Endodermal cell (in vitro differentiated cells): ENCODE data around the gene NADSYN1. TPM values are rescaled to one million over a fixed set of nuclear protein-coding genes. Genes with fewer than 3 reads are reported as not detected.

Source experiments
- DNase-seq: peaks from one replicate; pipeline ENCODE4 v3.0.0-alpha.2; 2017
- H3K27ac ChIP-seq: 2 replicates; pipeline ENCODE4 v1.5.1; 2013; ENCODE audit warnings: mild to moderate bottlenecking, low read depth, low read length, moderate library complexity
- H3K27me3 ChIP-seq: 2 replicates; pipeline ENCODE4 v1.6.1; 2013; ENCODE audit warnings: mild to moderate bottlenecking, low read length, moderate library complexity; ENCODE audit not compliant: insufficient read depth, control insufficient read depth, poor library complexity, severe bottlenecking
- H3K36me3 ChIP-seq: 2 replicates; pipeline ENCODE4 v1.7.0; 2013; ENCODE audit warnings: mild to moderate bottlenecking, low read length, moderate library complexity; ENCODE audit not compliant: control insufficient read depth, insufficient read depth
- H3K4me1 ChIP-seq: one replicate; pipeline ENCODE4 v1.7.0; 2013; ENCODE audit warnings: low read length; ENCODE audit not compliant: control insufficient read depth, insufficient read depth
- H3K4me3 ChIP-seq: 2 replicates; pipeline ENCODE4 v1.5.1; 2013; ENCODE audit warnings: mild to moderate bottlenecking, low read length, moderate library complexity
- H3K9ac ChIP-seq: 2 replicates; pipeline ENCODE4 v1.6.1; 2013; ENCODE audit warnings: mild to moderate bottlenecking, low read length, moderate library complexity; ENCODE audit not compliant: poor library complexity, severe bottlenecking; ENCODE audit errors: extremely low read depth
- H3K9me3 ChIP-seq: 2 replicates; pipeline ENCODE4 v1.6.1; 2013; ENCODE audit warnings: mild to moderate bottlenecking, low read length, moderate library complexity; ENCODE audit not compliant: control insufficient read depth
- H3K27ac Mint-ChIP-seq: 2 replicates; pipeline ENCODE4 v1.8.0; 2020; ENCODE audit warnings: mixed read lengths
- H3K27me3 Mint-ChIP-seq: 2 replicates; pipeline ENCODE4 v1.8.0; 2021; ENCODE audit warnings: mild to moderate bottlenecking, mixed read lengths; ENCODE audit not compliant: insufficient read depth
- H3K36me3 Mint-ChIP-seq: 2 replicates; pipeline ENCODE4 v1.8.0; 2020; ENCODE audit warnings: low read depth, mixed read lengths
- H3K4me1 Mint-ChIP-seq: 2 replicates; pipeline ENCODE4 v1.8.0; 2020; ENCODE audit warnings: mixed read lengths
- H3K4me3 Mint-ChIP-seq: 2 replicates; pipeline ENCODE4 v1.8.0; 2020; ENCODE audit warnings: mild to moderate bottlenecking, moderate library complexity, mixed read lengths
- H3K9me3 Mint-ChIP-seq: 2 replicates; pipeline ENCODE4 v1.8.0; 2020; ENCODE audit warnings: mild to moderate bottlenecking, mixed read lengths
- CTCF ChIP-seq: fragments of 200-600 bp; sonication (generic); conservative IDR thresholded peaks from 2 replicates; pipeline ENCODE4 v1.5.0; 2021; ENCODE audit warnings: antibody characterized with exemption, mild to moderate bottlenecking
- WGBS, 2 experiments: methylation state at CpG; one replicate each; pipeline versions ENCODE4 v1.1.5 to v1.1.7; 2013; ENCODE audit warnings: missing lambda C conversion rate in 2 of 2, mixed read lengths in 1 of 2; ENCODE audit not compliant: insufficient coverage in 1 of 2, insufficient read length in 1 of 2; 5-methylcytosine and 5-hydroxymethylcytosine counted together
- total RNA-seq, 2 donors: library from RNA; stranded (reverse); fragmentation: NEBNext Ultra II Directional in 1 of 2; extraction: Animal tissue kit (Norgen Biotek cat#: 25700) in 1 of 2; gene quantifications; 2 replicates in 1 of 2; 3 replicates in 1 of 2; pipeline ENCODE4 v1.2.1, GENCODE V29; 2021

NADSYN1 gene
- total RNA-seq, 2 donors from 2014 or later: 51.9 to 61.6 TPM

GRCh38 chr11:71442880-71443279 is 10.1 kb upstream of the NADSYN1 start:
- H3K36me3 Mint-ChIP-seq: peaks cover 77% of the 10 kb centered on the region

GRCh38 chr11:71443736-71444445 is 9.1 kb upstream of the NADSYN1 start:
- H3K27me3 Mint-ChIP-seq: no peaks in the 10 kb centered on the region
- DNase-seq: no peak
- H3K9me3 Mint-ChIP-seq: peaks cover 6% of the 10 kb centered on the region
- no peak overlapping the region for H3K27ac Mint-ChIP-seq
- Histone ChIP-seq H3K9ac (no peak overlapping the region), H3K36me3 (peaks cover 71% of the 10 kb centered on the region), H3K4me3 (no peak overlapping the region), H3K4me1 (peaks cover 2% of the 10 kb centered on the region), H3K9me3 (peaks cover 17% of the 10 kb centered on the region), H3K27me3 (no peaks in the 10 kb centered on the region), H3K27ac (no peak overlapping the region)
- H3K4me3 Mint-ChIP-seq: no peak overlapping the region
- WGBS, 2 experiments: 90% methylated on average over 17 to 20 of the region's 20 CpGs
- peaks cover 68% of the 10 kb centered on the region for H3K36me3 Mint-ChIP-seq
- TF ChIP-seq CTCF: no peak
- peaks cover 10% of the 10 kb centered on the region for H3K4me1 Mint-ChIP-seq

More at GRCh38 chr11:71442880-71443279, 10.1 kb upstream of the NADSYN1 start:
- WGBS, 2 experiments: 96% methylated on average over 5 of the region's 5 CpGs
- peaks cover 78% of the 10 kb centered on the region for H3K36me3 ChIP-seq
- Mint-ChIP-seq H3K9me3 (peaks cover 6% of the 10 kb centered on the region), H3K27me3 (no peaks in the 10 kb centered on the region), H3K4me3 (no peak overlapping the region), H3K4me1 (peaks cover 10% of the 10 kb centered on the region), H3K27ac (no peak overlapping the region)
- no peak for DNase-seq
- H3K9ac ChIP-seq: no peak overlapping the region
- H3K9me3 ChIP-seq: peaks cover 17% of the 10 kb centered on the region
- no peak overlapping the region for H3K27ac ChIP-seq
- H3K4me3 ChIP-seq: no peak overlapping the region
- no peak for TF ChIP-seq CTCF
- H3K27me3 ChIP-seq: no peaks in the 10 kb centered on the region
- peaks cover 2% of the 10 kb centered on the region for H3K4me1 ChIP-seq

GRCh38 chr11:71444811-71445210 is 8.2 kb upstream of the NADSYN1 start:
- peaks cover 17% of the 10 kb centered on the region for H3K9me3 ChIP-seq
- TF ChIP-seq CTCF: no peak
- no peak overlapping the region for H3K27ac Mint-ChIP-seq
- DNase-seq: no peak
- no peak overlapping the region for H3K4me3 ChIP-seq
- peaks cover 61% of the 10 kb centered on the region for H3K36me3 Mint-ChIP-seq
- H3K4me3 Mint-ChIP-seq: no peak overlapping the region
- H3K9me3 Mint-ChIP-seq: peaks cover 6% of the 10 kb centered on the region
- WGBS, 2 experiments: 92 to 97% methylated on average over 5 to 6 of the region's 6 CpGs
- H3K36me3 ChIP-seq: peaks cover 62% of the 10 kb centered on the region
- no peaks in the 10 kb centered on the region for H3K27me3 Mint-ChIP-seq
- peaks cover 17% of the 10 kb centered on the region for H3K4me1 Mint-ChIP-seq
- no peak overlapping the region for H3K9ac ChIP-seq
- H3K27me3 ChIP-seq: no peaks in the 10 kb centered on the region
- H3K27ac ChIP-seq: no peak overlapping the region
- H3K4me1 ChIP-seq: peaks cover 2% of the 10 kb centered on the region
